Left forelimb (tissue), 1 donor: Measurements from ENCODE around the gene DCTN4.
"Not testable (repeated sequence)": the region's sequence is repeated elsewhere in the genome, so short reads cannot be mapped to it uniquely, and the experiment has no call there.

Experiments
- DNase-seq: peaks from one replicate; pipeline ENCODE4 v3.0.0-alpha.2; 2018; ENCODE audit warnings: low spot score

DCTN4 gene

GRCh38 chr5:150758531-150759333, at the start of gene DCTN4:
Gene DCTN4, minus strand, starts transcription at chr5:150759017. Its CDS starts 24 bp downstream, at chr5:150758993.
- DNase-seq, result peak; percentile 98

GRCh38 chr5:150804388-150804787, 45.6 kb upstream of the DCTN4 start:
- no peak for DNase-seq

- no peak for DNase-seq
Observed at GRCh38 chr5:150801117-150801927, 42.5 kb upstream of the DCTN4 start.

- DNase-seq, result no peak
Observed at GRCh38 chr5:150797384-150797783, 38.6 kb upstream of the DCTN4 start.

- DNase-seq, result no peak
Observed at GRCh38 chr5:150794927-150795326, 36.1 kb upstream of the DCTN4 start.

- DNase-seq, result not testable (repeated sequence)
Observed at GRCh38 chr5:150793423-150793888, 34.6 kb upstream of the DCTN4 start.

- no peak for DNase-seq
Observed at GRCh38 chr5:150791536-150791935, 32.7 kb upstream of the DCTN4 start.

- no peak for DNase-seq
Observed at GRCh38 chr5:150789943-150790611, 31.3 kb upstream of the DCTN4 start.

- no peak for DNase-seq
Observed at GRCh38 chr5:150789450-150789849, 30.6 kb upstream of the DCTN4 start.

GRCh38 chr5:150788977-150789376, 30.2 kb upstream of the DCTN4 start:
- no peak for DNase-seq

- DNase-seq, result no peak
Observed at GRCh38 chr5:150787656-150788055, 28.8 kb upstream of the DCTN4 start.

GRCh38 chr5:150786876-150787275, 28.1 kb upstream of the DCTN4 start:
- DNase-seq, result no peak

- DNase-seq, result no peak
Observed at GRCh38 chr5:150785950-150786349, 27.1 kb upstream of the DCTN4 start.

GRCh38 chr5:150783422-150783928, 24.7 kb upstream of the DCTN4 start:
- peak; percentile 70 for DNase-seq

GRCh38 chr5:150782850-150783249, 24.0 kb upstream of the DCTN4 start:
- no peak for DNase-seq

GRCh38 chr5:150781706-150782614, 23.1 kb upstream of the DCTN4 start:
- DNase-seq, result no peak

GRCh38 chr5:150780816-150781221, 22.0 kb upstream of the DCTN4 start:
- DNase-seq, result no peak

- no peak for DNase-seq
Observed at GRCh38 chr5:150780187-150780692, 21.4 kb upstream of the DCTN4 start.

- DNase-seq, result no peak
Observed at GRCh38 chr5:150779397-150780186, 20.8 kb upstream of the DCTN4 start.
